Panc1 (cell line): Measurements from ENCODE around the gene GNG4. TPM values are rescaled to one million over a fixed set of nuclear protein-coding genes. Genes with fewer than 3 reads are reported as not detected.

Experiments used
- ATAC-seq: fragments of 200-7000 bp; cut with Tn5 transposase; 2 replicates; pipeline ENCODE4 v1.9.1; 2020; ENCODE audit warnings: mild to moderate bottlenecking, moderate library complexity
- BruUV-seq: library from RNA; stranded (reverse); fragments of 400-500 nt; replicated peaks from 2 replicates; lab custom pipeline; 2021; lab: Mats Ljungman, UMichigan
- CTCF ChIA-PET: fragments of 300-600 bp; sonication (Branson Sonifier 250); formaldehyde crosslinking; loops from one replicate; lab custom pipeline; 2022; ENCODE audit warnings: antibody characterized with exemption; lab: Charles Lee
- POLR2A ChIA-PET: fragments of 300-600 bp; sonication (Branson Sonifier 250); formaldehyde crosslinking; loops from one replicate; lab custom pipeline; 2022; ENCODE audit warnings: antibody characterized with exemption; lab: Charles Lee
- DNase-seq: peaks from one replicate; pipeline ENCODE4 v3.0.0-alpha.2; 2010; ENCODE audit warnings: low read depth, low spot score
- H3K27ac ChIP-seq: 2 replicates; pipeline ENCODE4 v1.5.1; 2011; ENCODE audit warnings: mild to moderate bottlenecking, low read length, inconsistent platforms
- H3K27me3 ChIP-seq: fragments of 200-500 bp; sonication (Bioruptor generic); 2 replicates; pipeline ENCODE4 v1.6.0; 2014; ENCODE audit warnings: low read length, inconsistent platforms; ENCODE audit not compliant: control insufficient read depth, insufficient read depth
- H3K36me3 ChIP-seq: fragments of 200-500 bp; sonication (Bioruptor generic); 2 replicates; pipeline ENCODE4 v1.5.1; 2014; ENCODE audit warnings: inconsistent platforms, mild to moderate bottlenecking, low read length, moderate library complexity; ENCODE audit not compliant: control insufficient read depth, insufficient read depth
- H3K4me1 ChIP-seq: 2 replicates; pipeline ENCODE4 v1.5.1; 2011; ENCODE audit warnings: inconsistent platforms, mild to moderate bottlenecking, low read length, moderate library complexity; ENCODE audit not compliant: control insufficient read depth, insufficient read depth
- H3K4me3 ChIP-seq, 2 experiments: 2 replicates each; pipeline ENCODE4 v1.5.1; 2011 to 2012; ENCODE audit warnings: low read depth in 2 of 2, low read length in 2 of 2, mild to moderate bottlenecking in 2 of 2, inconsistent platforms in 1 of 2, moderate library complexity in 1 of 2
- H3K9me3 ChIP-seq: fragments of 200-500 bp; sonication (Bioruptor generic); 2 replicates; pipeline ENCODE4 v1.5.1; 2014; ENCODE audit warnings: low read depth, mild to moderate bottlenecking, inconsistent platforms, low read length, moderate library complexity; ENCODE audit not compliant: control insufficient read depth, insufficient read depth
- CTCF ChIP-seq: fragments of 450-650 bp; IDR thresholded peaks from 2 replicates; pipeline ENCODE4 v1.5.1; 2017; ENCODE audit warnings: mild to moderate bottlenecking
- POLR2AphosphoS5 ChIP-seq: IDR thresholded peaks from 2 replicates; pipeline ENCODE4 v1.6.1; 2012; ENCODE audit warnings: mild to moderate bottlenecking, low read depth, low read length, moderate library complexity
- REST ChIP-seq, 2 experiments: IDR thresholded peaks; 2 replicates each; pipeline ENCODE4 v1.6.1; 2011 to 2012; ENCODE audit warnings: low read depth in 2 of 2, control low read depth in 1 of 2, low read length in 1 of 2, mild to moderate bottlenecking in 1 of 2, moderate library complexity in 1 of 2; ENCODE audit not compliant: insufficient read depth in 1 of 2
- SIN3A ChIP-seq: IDR thresholded peaks from 2 replicates; pipeline ENCODE4 v1.6.1; 2012; ENCODE audit warnings: low read depth, mild to moderate bottlenecking, low read length, moderate library complexity, borderline replicate concordance; ENCODE audit not compliant: insufficient read depth
- TCF7L2 ChIP-seq: IDR thresholded peaks from 2 replicates; pipeline ENCODE4 v1.6.1; 2011; ENCODE audit warnings: mild to moderate bottlenecking, low read depth, low read length, inconsistent platforms
- in situ Hi-C: cut with HindIII; loops from 2 replicates; pipeline ENCODE4 v1.10.0; 2016; ENCODE audit warnings: low sequenced_read_pairs, low pct_unique_long_range_greater_than_20kb
- intact Hi-C: fragments of 100-400 bp; cut with micrococcal nuclease; formaldehyde crosslinking; loops from one replicate; pipeline ENCODE4 v1.10.0; 2022; ENCODE audit not compliant: unreplicated experiment
- total RNA-seq: library from RNA; stranded (reverse); gene quantifications from one replicate; pipeline ENCODE4 v1.2.1, GENCODE V29; 2021; ENCODE audit not compliant: unreplicated experiment

The GNG4 gene
- total RNA-seq, 1 experiment from 2014 or later = 1.1 TPM

GRCh38 chr1:235566084-235566483, 83.5 kb downstream of the GNG4 start:
- H3K27me3 ChIP-seq = no peaks in the 10 kb centered on the region
- no TSS peak for BruUV-seq
- H3K4me3 ChIP-seq = no peak overlapping the region
- no peak for DNase-seq
- no peak overlapping the region for H3K27ac ChIP-seq
- ChIA-PET CTCF (no interaction called here), POLR2A (no interaction called here)
- no peak for ATAC-seq
- in situ Hi-C loops (no loop called here), intact Hi-C loops (no loop called here)
- H3K4me1 ChIP-seq = no peaks in the 10 kb centered on the region
- TF ChIP-seq SIN3A = no peak
- no peaks in the 10 kb centered on the region for H3K9me3 ChIP-seq
- H3K36me3 ChIP-seq = no peaks in the 10 kb centered on the region

- no peak for ATAC-seq
- Histone ChIP-seq H3K4me1 (no peaks in the 10 kb centered on the region), H3K27me3 (no peaks in the 10 kb centered on the region), H3K36me3 (no peaks in the 10 kb centered on the region), H3K4me3 (no peak overlapping the region), H3K27ac (no peak overlapping the region), H3K9me3 (no peaks in the 10 kb centered on the region)
- ChIA-PET CTCF (no interaction called here), POLR2A (no interaction called here)
- no peak for TF ChIP-seq TCF7L2
- no peak for TF ChIP-seq CTCF
- TF ChIP-seq POLR2AphosphoS5 = no peak
- TF ChIP-seq SIN3A = no peak
- TF ChIP-seq REST (IDR thresholded peaks at IDR 0.05; ENCODE audit: insufficient read depth in 1 of 2, low read depth in 2 of 2, low read length in 1 of 2) = no peak
- intact Hi-C loops (no loop called here), in situ Hi-C loops (no loop called here)
- BruUV-seq = no TSS peak
- no peak for DNase-seq
Observed at GRCh38 chr1:235563513-235564061, 86.0 kb downstream of the GNG4 start.

GRCh38 chr1:235562589-235562988, 87.0 kb downstream of the GNG4 start:
- POLR2A ChIA-PET = no interaction called here
- intact Hi-C loops = no loop called here

More at GRCh38 chr1:235562589-235562988, 87.0 kb downstream of the GNG4 start:
- in situ Hi-C loops = no loop called here
- Histone ChIP-seq H3K27me3 (no peaks in the 10 kb centered on the region), H3K27ac (no peak overlapping the region), H3K36me3 (no peaks in the 10 kb centered on the region), H3K4me3 (no peak overlapping the region), H3K9me3 (no peaks in the 10 kb centered on the region), H3K4me1 (no peaks in the 10 kb centered on the region)
- TF ChIP-seq CTCF (no peak), POLR2AphosphoS5 (no peak), SIN3A (no peak), TCF7L2 (no peak), REST (IDR thresholded peaks at IDR 0.05; ENCODE audit: insufficient read depth in 1 of 2, low read depth in 2 of 2, low read length in 1 of 2) (no peak)
- no peak for ATAC-seq
- DNase-seq = no peak
- CTCF ChIA-PET = no interaction called here
- BruUV-seq = no TSS peak
